Right forelimb (tissue), 1 donor: Measurements from ENCODE around the gene ZNF620.
A peak's percentile ranks its signal among the peaks of the same experiment; 100 is the strongest.
"Not testable (repeated sequence)": the region's sequence is repeated elsewhere in the genome, so short reads cannot be mapped to it uniquely, and the experiment has no call there.

Experiments
- DNase-seq: peaks from one replicate; pipeline ENCODE4 v3.0.0-alpha.2; 2018

Gene ZNF620

DNA sequence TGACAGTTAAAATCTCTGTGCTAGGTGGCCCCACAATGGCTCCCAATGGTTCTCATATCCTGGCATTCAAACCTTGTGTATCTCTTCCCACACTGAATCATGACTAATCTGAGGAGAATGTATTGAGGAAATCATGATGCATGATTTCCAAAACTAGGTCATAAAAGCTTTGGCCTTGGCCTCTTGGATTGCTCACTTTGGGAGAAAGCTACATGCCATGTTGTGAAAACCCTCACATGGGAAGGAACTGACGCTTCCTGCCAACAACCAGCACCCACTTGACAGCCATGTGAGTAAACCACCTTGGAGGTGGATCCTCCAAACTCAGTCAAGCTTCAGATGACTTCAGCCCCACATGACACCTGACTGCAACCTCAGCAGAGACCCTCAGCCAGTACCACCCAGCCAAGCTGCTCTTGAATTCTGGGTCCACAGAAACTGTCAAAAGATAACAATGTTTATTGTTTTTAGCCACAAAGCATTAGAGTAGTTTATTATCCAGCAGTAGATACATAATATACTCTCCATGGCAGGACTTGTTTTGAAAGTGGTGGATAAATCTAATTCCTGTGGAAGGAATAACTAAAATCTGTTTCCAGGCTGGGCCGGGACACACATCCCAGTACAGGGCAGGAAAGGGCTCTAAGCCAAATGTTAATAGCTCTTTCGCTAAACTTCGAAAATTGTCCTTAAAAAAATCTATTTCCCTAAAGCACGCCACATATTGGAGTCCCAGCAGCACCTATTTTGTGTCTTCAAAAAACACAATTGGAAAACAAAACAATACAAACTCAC, 1.0 kb upstream of the ZNF620 start:
- no peak for DNase-seq

DNA sequence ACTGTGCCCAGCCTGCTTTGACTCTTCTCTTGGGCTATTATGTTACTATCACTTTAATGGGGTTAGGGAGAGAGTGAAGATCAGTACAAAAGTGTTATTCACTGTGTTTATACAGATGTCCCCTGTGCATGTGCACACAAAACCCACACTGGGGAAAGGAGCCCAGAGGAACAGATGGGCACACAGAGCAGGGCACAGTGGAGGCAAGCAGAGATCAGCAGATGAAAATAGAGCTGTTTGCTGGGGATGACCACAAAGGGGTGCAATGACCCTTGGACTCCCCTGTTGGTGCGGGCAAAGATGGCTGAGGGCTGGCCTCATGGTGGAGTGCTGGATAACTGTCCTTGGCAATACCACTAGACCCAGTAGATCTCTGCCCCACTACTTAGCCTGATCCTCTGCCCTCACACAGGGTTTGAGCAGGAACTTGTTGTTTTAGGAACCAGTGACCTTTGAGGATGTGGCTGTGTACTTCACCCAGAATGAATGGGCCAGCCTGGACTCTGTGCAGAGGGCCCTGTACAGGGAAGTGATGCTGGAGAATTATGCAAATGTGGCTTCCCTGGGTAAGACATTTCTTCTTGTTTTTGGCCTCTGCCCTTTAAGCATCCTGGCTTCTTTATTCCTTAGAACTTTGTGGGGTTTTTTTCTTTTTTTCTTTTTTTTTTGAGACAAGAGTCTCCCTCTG, 5.3 kb downstream of the ZNF620 start:
- DNase-seq = no peak

GRCh38 chr3:40516201-40516600, 10.4 kb downstream of the ZNF620 start:
- no peak for DNase-seq

GRCh38 chr3:40518067-40518466, 12.2 kb downstream of the ZNF620 start:
- no peak for DNase-seq

GRCh38 chr3:40518848-40519247, 13.0 kb downstream of the ZNF620 start:
- DNase-seq = no peak

- no peak for DNase-seq
Observed at GRCh38 chr3:40521254-40521653, 15.4 kb downstream of the ZNF620 start.

GRCh38 chr3:40523781-40524180, 17.9 kb downstream of the ZNF620 start:
- no peak for DNase-seq

DNA sequence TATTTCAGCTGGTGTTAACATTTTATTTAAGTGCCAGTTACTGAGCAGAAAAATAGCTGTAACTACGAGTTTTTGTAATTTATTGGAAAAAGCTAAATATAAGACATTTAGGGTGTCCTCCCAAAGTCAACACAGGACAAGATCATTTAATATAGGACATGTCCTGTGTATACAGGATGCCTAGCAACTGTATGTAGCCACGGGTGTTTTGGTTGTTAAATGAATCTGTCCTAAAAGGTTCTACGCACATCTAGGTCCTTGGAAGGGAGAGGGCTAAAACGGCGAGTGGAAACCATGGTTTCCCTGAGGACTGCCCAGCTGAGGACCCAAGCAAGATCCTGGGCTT, 18.4 kb downstream of the ZNF620 start:
- DNase-seq = no peak

DNA sequence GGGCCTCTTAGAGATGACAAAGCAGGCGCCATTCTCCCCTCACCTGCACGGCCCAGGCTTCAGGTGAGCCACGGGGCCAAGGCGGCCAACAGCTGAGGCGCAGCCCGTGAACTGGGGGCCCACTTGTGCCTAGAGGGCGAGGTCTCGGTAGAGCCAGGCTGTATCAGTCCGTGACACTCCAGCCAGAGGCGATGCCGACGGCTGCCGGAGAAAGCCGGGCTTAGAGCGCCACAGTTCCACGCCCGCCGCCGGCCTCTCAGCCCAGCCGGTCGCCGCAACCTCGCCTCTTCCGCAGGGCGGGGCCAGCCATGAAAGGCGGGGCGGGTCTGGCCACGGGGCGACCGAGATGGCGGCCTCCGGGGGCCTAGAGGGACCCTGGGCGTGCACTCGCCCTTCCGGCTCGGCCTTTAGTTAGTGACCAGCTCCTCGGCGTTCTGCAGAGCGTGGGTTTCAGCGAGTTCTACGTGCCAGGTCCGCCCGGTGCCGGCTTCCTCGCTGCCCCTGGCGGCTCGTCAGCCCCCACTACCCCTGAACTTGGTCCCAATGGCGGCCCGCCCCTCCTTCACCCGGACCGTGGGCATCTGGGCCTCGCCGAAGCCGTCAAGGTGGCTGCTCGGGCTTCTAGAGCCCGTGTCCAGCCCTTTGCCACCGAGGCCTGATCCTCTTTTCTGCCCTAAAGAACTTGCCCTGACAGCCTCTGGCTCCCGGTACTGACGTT, 18.9 kb downstream of the ZNF620 start, which contains the start of gene ZNF621:
ZNF621 (plus strand) TSS at position 393 of the 718 bp plus-strand sequence. CDS start 881 bp downstream, outside the sequence.
- DNase-seq = peak; percentile 92

- no peak for DNase-seq
Observed at GRCh38 chr3:40528426-40528825, 22.6 kb downstream of the ZNF620 start.

DNA sequence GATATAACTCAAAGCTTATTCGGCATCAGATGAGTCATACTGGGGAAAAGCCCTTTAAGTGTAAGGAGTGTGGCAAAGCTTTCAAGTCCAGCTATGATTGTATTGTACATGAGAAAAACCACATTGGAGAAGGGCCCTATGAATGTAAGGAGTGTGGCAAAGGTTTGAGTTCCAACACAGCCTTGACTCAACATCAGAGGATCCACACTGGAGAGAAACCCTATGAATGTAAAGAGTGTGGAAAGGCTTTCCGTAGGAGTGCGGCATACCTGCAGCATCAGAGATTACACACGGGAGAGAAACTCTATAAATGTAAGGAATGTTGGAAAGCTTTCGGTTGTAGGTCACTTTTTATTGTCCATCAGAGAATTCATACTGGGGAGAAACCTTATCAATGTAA, 26.4 kb downstream of the ZNF620 start:
- DNase-seq = no peak

GRCh38 chr3:40534283-40534682, 28.4 kb downstream of the ZNF620 start:
- DNase-seq = no peak

DNA sequence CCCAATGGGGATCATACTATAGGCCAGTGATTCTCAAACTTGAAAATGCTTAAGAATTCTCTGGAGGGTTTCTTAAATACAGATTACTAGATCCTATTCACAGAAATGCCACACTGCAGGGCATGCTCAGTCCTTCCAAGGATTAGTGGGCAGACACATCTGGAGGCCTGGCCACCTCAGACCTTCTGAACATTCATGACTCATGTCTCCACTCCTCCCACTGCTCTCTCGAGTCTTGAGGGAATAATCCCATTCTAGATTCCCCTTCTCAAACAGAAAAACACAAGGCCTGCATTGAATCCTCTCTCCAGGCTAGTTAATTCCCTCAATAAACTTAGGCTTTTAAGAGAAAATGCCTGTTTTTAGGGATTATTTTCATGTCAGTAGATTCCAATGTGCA, 41.0 kb downstream of the ZNF620 start:
- DNase-seq = no peak

DNA sequence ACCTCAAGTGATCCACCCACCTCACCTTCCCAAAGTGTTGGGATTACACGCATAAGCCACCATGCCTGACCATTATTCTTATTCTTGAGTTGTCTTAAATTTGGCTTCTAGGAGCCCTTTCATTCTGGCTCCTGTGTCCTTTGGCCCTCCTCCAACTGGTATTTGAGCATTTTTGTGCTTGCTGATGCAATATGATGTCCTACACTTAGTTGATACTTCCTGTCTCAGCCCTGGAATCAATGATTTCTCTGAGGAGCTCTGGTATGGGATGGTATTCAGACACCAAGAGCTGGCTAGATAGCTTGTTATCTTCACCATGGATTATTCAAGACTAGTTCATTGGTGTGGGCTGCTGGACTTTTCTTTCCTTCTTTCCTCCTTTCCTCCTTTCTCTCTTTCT, 44.3 kb downstream of the ZNF620 start:
- DNase-seq = no peak

DNA sequence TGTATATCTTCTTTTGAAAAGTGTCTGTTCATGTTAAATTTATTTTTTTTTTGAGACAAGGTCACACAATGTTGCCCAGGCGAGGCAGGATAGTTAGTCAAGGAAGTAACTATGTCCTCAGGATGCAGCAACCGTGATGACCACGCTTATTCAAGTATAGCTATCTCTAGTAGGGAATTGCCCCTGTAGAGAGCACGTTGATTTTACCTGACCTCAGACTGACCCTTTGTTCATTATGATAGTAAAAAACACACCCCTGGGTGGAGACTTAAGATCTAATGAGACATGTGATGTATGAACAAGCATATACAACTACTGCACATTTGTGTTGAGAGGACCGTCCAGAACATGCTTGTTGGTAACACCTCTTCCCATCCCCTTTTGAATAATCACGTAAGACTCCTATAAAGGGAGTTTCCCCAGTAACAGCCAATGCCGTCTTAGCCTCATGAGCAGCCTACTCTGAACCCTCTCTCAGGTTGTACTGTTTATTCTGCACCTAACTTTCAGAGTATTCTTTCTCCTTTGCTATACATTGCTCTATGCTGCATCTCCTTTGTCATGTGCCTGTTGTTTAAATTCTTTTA, 51.8 kb downstream of the ZNF620 start:
- DNase-seq = no peak

DNA sequence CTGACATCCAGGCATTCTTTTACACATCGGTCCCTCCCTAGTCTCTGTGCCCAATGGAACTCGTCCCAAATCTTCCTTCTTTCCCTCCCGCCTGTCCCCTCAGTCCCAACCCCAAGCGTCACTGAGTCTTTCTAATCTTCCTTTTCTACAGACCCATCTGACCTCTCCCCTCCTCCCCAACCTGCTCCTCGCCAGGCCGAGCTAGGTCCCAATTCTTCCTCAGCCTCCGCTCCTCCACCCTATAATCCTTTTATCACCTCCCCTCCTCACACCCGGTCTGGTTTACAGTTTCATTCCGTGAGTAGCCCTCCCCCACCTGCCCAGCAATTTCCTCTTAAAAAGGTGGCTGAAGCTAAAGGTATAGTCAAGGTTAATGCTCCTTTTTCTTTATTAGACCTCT, 56.6 kb downstream of the ZNF620 start:
- not testable (repeated sequence) for DNase-seq

DNA sequence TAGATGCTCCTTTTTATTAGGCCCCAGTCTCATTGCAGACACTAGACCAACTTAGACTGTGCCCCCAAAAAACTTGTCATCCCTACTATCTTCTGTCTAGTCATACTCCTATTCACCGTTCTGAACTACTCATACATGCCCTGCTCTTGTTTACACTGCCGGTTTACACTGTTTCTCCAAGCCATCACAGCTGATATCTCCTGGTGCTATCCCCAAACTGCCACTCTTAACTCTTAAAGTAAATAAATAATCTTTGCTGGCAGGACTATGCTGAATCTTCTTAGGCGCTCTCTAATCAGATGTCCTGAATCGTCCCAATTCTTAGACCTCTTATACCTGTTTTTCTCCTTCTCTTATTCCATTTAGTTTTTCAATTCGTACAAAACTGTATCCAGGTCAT, 59.8 kb downstream of the ZNF620 start:
- not testable (repeated sequence) for DNase-seq

GRCh38 chr3:40566694-40567093, 60.9 kb downstream of the ZNF620 start:
- no peak for DNase-seq
